SK-N-SH (cell line): ENCODE measurements around the gene LLGL1. TPM values are rescaled to one million over a fixed set of nuclear protein-coding genes. Genes with fewer than 3 reads are reported as not detected.
A peak's percentile ranks its signal among the peaks of the same experiment; 100 is the strongest.

Source experiments
- CTCF ChIA-PET: fragments of 300-600, 350-600 bp; formaldehyde crosslinking; extraction: SDS; loops from one replicate; lab custom pipeline; 2021; lab: Yijun Ruan, JAX
- POLR2A ChIA-PET: fragments of 350-600 bp; sonication (Branson Sonifier 250); formaldehyde crosslinking; extraction: SDS; loops from one replicate; lab custom pipeline; 2020; ENCODE audit warnings: antibody characterized with exemption, inconsistent platforms; lab: Yijun Ruan, JAX
- DNase-seq: peaks from one replicate; pipeline ENCODE4 v3.0.0; 2012
- H2AFZ ChIP-seq: fragments of 200-600 bp; sonication (generic); 2 replicates; pipeline ENCODE4 v1.8.1; 2016; ENCODE audit warnings: antibody characterized with exemption, mild to moderate bottlenecking, low read depth
- H3F3A ChIP-seq: fragments of 200-600 bp; sonication (generic); replicated peaks from 2 replicates; pipeline ENCODE3; 2016; ENCODE audit warnings: antibody characterized with exemption, mild to moderate bottlenecking; ENCODE audit not compliant: insufficient read depth
- H3K27ac ChIP-seq, 2 experiments: fragments of 200-500 bp in 1 of 2; fragments of 200-600 bp in 1 of 2; sonication (Bioruptor generic) in 1 of 2; sonication (generic), shearing (Covaris generic) in 1 of 2; 2 replicates each; pipeline versions ENCODE4 v1.5.1 to v1.6.1; 2014 to 2016; ENCODE audit warnings: low read depth in 2 of 2, inconsistent platforms in 1 of 2, low read length in 1 of 2, mild to moderate bottlenecking in 1 of 2, mixed read lengths in 1 of 2
- H3K27me3 ChIP-seq: fragments of 200-600 bp; sonication (generic), shearing (Covaris generic); 2 replicates; pipeline ENCODE4 v1.6.1; 2016; ENCODE audit warnings: mixed run types; ENCODE audit not compliant: insufficient read depth
- H3K36me3 ChIP-seq, 2 experiments: fragments of 200-500 bp in 1 of 2; fragments of 200-600 bp in 1 of 2; sonication (Bioruptor generic) in 1 of 2; sonication (generic) in 1 of 2; replicated peaks in 1 of 2; 2 replicates each; pipeline versions ENCODE3 to v1.5.1; 2014 to 2016; ENCODE audit warnings: low read length in 1 of 2, mild to moderate bottlenecking in 1 of 2; ENCODE audit not compliant: insufficient read depth in 2 of 2, control insufficient read depth in 1 of 2
- H3K4me1 ChIP-seq, 2 experiments: fragments of 200-500 bp in 1 of 2; fragments of 200-600 bp in 1 of 2; sonication (Bioruptor generic) in 1 of 2; sonication (generic), shearing (Covaris generic) in 1 of 2; 2 replicates each; pipeline versions ENCODE4 v1.5.1 to v1.6.1; 2014 to 2016; ENCODE audit warnings: low read depth in 1 of 2, low read length in 1 of 2, mixed run types in 1 of 2; ENCODE audit not compliant: insufficient read depth in 2 of 2, control insufficient read depth in 1 of 2
- H3K4me2 ChIP-seq: fragments of 200-600 bp; sonication (generic), shearing (Covaris generic); 2 replicates; pipeline ENCODE4 v1.6.1; 2017; ENCODE audit warnings: mixed run types
- H3K4me3 ChIP-seq, 2 experiments: fragments of 200-500 bp in 1 of 2; fragments of 200-600 bp in 1 of 2; sonication (Bioruptor generic) in 1 of 2; sonication (generic), shearing (Covaris generic) in 1 of 2; 2 replicates each; pipeline versions ENCODE4 v1.5.1 to v1.8.1; 2014 to 2016; ENCODE audit warnings: low read depth in 2 of 2, inconsistent platforms in 1 of 2, low read length in 1 of 2, mild to moderate bottlenecking in 1 of 2, mixed read lengths in 1 of 2, moderate library complexity in 1 of 2
- H3K79me2 ChIP-seq: fragments of 200-600 bp; sonication (generic); 2 replicates; pipeline ENCODE4 v1.8.1; 2017; ENCODE audit warnings: mild to moderate bottlenecking; ENCODE audit not compliant: insufficient read depth
- H3K9ac ChIP-seq: fragments of 200-600 bp; sonication (generic); 2 replicates; pipeline ENCODE4 v1.6.1; 2017; ENCODE audit warnings: mixed run types
- H3K9me2 ChIP-seq: fragments of 200-600 bp; sonication (generic); 2 replicates; pipeline ENCODE4 v1.6.1; 2017; ENCODE audit warnings: mixed run types
- H3K9me3 ChIP-seq: fragments of 200-600 bp; sonication (generic); 2 replicates; pipeline ENCODE4 v1.6.1; 2017; ENCODE audit warnings: mixed run types, mild to moderate bottlenecking, moderate library complexity
- H4K20me1 ChIP-seq: fragments of 200-600 bp; sonication (generic); 2 replicates; pipeline ENCODE4 v1.6.1; 2017; ENCODE audit warnings: mild to moderate bottlenecking, mixed run types; ENCODE audit not compliant: insufficient read depth
- CHD2 ChIP-seq: fragments of 150-350 bp; IDR thresholded peaks from 2 replicates; pipeline ENCODE4 v1.6.1; 2018; ENCODE audit warnings: low read length; ENCODE audit not compliant: partially characterized antibody
- EZH2phosphoT487 ChIP-seq: fragments of 200-600 bp; sonication (generic); IDR thresholded peaks from 2 replicates; pipeline ENCODE4 v1.6.1; 2017; ENCODE audit warnings: low read depth, mixed run types, mild to moderate bottlenecking, antibody characterized with exemption, moderate library complexity, borderline replicate concordance
- FOSL2 ChIP-seq: IDR thresholded peaks from 2 replicates; pipeline ENCODE4 v1.4.0; 2012; ENCODE audit warnings: low read depth, mild to moderate bottlenecking, moderate library complexity, borderline replicate concordance
- FOXM1 ChIP-seq: IDR thresholded peaks from 2 replicates; pipeline ENCODE4 v1.4.0; 2012; ENCODE audit warnings: low read depth, mild to moderate bottlenecking
- JUND ChIP-seq: IDR thresholded peaks from 2 replicates; pipeline ENCODE4 v1.4.0; 2012
- NRF1 ChIP-seq: IDR thresholded peaks from 2 replicates; pipeline ENCODE4 v1.6.1; 2012; ENCODE audit warnings: low read depth, mild to moderate bottlenecking, low read length
- RAD21 ChIP-seq: IDR thresholded peaks from 2 replicates; pipeline ENCODE4 v1.6.1; 2012; ENCODE audit warnings: mild to moderate bottlenecking, low read length
- RCOR1 ChIP-seq: fragments of 150-350 bp; IDR thresholded peaks from 2 replicates; pipeline ENCODE4 v1.6.1; 2017; ENCODE audit warnings: antibody characterized with exemption, low read length
- RFX5 ChIP-seq: IDR thresholded peaks from 2 replicates; pipeline ENCODE4 v1.6.1; 2012; ENCODE audit warnings: mild to moderate bottlenecking, improper control_type of control experiment, low read length
- SIN3A ChIP-seq: IDR thresholded peaks from 2 replicates; pipeline ENCODE4 v1.6.1; 2012; ENCODE audit warnings: low read depth, mild to moderate bottlenecking, low read length, moderate library complexity, borderline replicate concordance
- SMC3 ChIP-seq: IDR thresholded peaks from 2 replicates; pipeline ENCODE4 v1.6.1; 2012; ENCODE audit warnings: low read depth, low read length, improper control_type of control experiment
- TAF1 ChIP-seq: IDR thresholded peaks from 2 replicates; pipeline ENCODE4 v1.6.1; 2012; ENCODE audit warnings: low read depth, mild to moderate bottlenecking, low read length, moderate library complexity, borderline replicate concordance
- TCF12 ChIP-seq: IDR thresholded peaks from 2 replicates; pipeline ENCODE4 v1.4.0; 2012
- YY1 ChIP-seq: IDR thresholded peaks from 2 replicates; pipeline ENCODE4 v1.4.0; 2012; ENCODE audit warnings: low read depth, mild to moderate bottlenecking
- WGBS: methylation state at CpG from one replicate; pipeline ENCODE4 v1.1.6; 2017; ENCODE audit warnings: low lambda C conversion rate; 5-methylcytosine and 5-hydroxymethylcytosine counted together
- polyA plus RNA-seq, 3 experiments: library from polyadenylated mRNA; depleted of rRNA; stranded (reverse); fragments of >200 nt; gene quantifications; 2 replicates each; pipeline ENCODE4 v1.2.3, GENCODE V29; 2012
- TF ChIP-seq, protein P1 (sequence below): fragments of 200-600 bp; sonication (generic); IDR thresholded peaks from 2 replicates; pipeline ENCODE4 v1.6.1; 2017; ENCODE audit warnings: antibody characterized with exemption, mild to moderate bottlenecking, moderate library complexity
- TF ChIP-seq, protein P2 (sequence below): fragments of 150-350 bp; IDR thresholded peaks from 2 replicates; pipeline ENCODE4 v1.6.1; 2017; ENCODE audit warnings: antibody characterized with exemption, low read length, low read depth, borderline replicate concordance
- TF ChIP-seq, protein P3 (sequence below): IDR thresholded peaks from 2 replicates; pipeline ENCODE4 v1.4.0; 2012; ENCODE audit warnings: low read depth

The LLGL1 gene
- polyA plus RNA-seq, 1 of the 3 experiments (the other 2 are of a cell fraction), result 31.4 TPM

DNA sequence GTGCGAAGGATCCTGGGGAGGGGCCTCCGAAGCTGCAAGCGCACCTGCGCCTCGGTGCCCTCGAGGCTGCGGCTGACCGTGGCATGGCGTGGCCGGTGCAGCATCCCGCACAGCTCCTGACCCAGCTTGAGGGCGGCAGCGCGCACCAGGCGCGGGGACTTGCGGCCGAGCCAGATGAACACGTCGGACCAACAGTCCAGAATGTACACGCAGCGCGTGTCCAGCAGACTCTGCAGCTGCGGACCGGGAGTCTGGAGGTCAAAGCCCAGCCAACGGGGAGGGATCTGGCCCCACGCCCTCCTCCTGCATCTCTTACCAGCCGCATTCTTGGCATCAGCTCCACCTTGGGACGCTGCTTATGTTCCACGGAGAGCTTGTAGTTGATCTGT is 22.2 kb downstream of the LLGL1 start:
- no peak overlapping the region for H2AFZ ChIP-seq

DNA sequence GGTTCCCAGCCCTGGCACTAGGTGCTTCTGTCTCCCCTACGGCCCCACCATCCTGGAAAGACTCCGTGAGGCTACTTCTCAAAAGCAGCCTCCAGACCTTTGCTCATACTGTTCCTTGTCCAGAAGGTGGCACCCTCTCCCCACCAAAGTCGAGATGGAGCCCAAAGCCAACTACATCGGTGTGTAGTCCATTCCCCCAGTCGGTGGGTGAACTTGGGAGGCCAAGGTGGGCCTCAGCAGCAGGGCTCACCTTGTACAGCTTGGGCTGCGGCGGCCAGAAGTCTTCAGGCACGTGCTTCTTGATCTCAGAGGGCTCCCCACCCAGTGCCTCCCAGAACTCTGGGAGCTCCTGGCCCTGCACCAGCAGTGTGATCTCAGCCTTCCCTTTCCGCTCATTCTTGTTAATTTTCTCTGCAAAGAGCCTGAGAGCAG is 22.9 kb downstream of the LLGL1 start:
- Histone ChIP-seq H3K4me1 (no peaks in the 10 kb centered on the region), H3K4me2 (no peak overlapping the region), H4K20me1 (peaks cover 6% of the 10 kb centered on the region; the same call in 1 of the 2 replicates), H2AFZ (no peak overlapping the region), H3K9ac (no peak overlapping the region), H3K9me2 (no peaks in the 10 kb centered on the region), H3K4me3 (no peak overlapping the region; a peak in 1 of 4 replicates), H3F3A (peaks cover 14% of the 10 kb centered on the region), H3K27ac (no peak overlapping the region), H3K9me3 (no peaks in the 10 kb centered on the region), H3K79me2 (no peaks in the 10 kb centered on the region), H3K27me3 (no peaks in the 10 kb centered on the region), H3K36me3 (peaks cover 26 to 78% of the 10 kb centered on the region in 2 experiments)
- peak; percentile 45 for TF ChIP-seq SMC3
- peak; percentile 81 for TF ChIP-seq RAD21
- no peak for TF ChIP-seq YY1
- no peak for TF ChIP-seq JUND
- TF ChIP-seq, protein P1, sequence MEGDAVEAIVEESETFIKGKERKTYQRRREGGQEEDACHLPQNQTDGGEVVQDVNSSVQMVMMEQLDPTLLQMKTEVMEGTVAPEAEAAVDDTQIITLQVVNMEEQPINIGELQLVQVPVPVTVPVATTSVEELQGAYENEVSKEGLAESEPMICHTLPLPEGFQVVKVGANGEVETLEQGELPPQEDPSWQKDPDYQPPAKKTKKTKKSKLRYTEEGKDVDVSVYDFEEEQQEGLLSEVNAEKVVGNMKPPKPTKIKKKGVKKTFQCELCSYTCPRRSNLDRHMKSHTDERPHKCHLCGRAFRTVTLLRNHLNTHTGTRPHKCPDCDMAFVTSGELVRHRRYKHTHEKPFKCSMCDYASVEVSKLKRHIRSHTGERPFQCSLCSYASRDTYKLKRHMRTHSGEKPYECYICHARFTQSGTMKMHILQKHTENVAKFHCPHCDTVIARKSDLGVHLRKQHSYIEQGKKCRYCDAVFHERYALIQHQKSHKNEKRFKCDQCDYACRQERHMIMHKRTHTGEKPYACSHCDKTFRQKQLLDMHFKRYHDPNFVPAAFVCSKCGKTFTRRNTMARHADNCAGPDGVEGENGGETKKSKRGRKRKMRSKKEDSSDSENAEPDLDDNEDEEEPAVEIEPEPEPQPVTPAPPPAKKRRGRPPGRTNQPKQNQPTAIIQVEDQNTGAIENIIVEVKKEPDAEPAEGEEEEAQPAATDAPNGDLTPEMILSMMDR, result peak; percentile 72
- TF ChIP-seq RCOR1, result no peak
- peak; percentile 90 for DNase-seq
- CTCF ChIA-PET, result interaction anchor here (0.6 to 3.8 kb wide), 16 partner anchors 8 to 118 kb away, joined by 3 to 26 read pairs (median 4); partner anchors contain the start of genes FLII and LLGL1
- POLR2A ChIA-PET, result interaction anchor here (0.6 kb wide), 1 partner anchor 21 kb away, joined by 3 read pairs; no protein-coding TSS in a partner anchor
- 50% methylated on average over 8 of the region's 9 CpGs for WGBS

More for the DNA sequence above, 22.2 kb downstream of the LLGL1 start:
- Histone ChIP-seq H4K20me1 (peaks cover 6% of the 10 kb centered on the region; the same call in 1 of the 2 replicates), H3K36me3 (peaks cover 26 to 73% of the 10 kb centered on the region in 2 experiments), H3K27ac (no peak overlapping the region), H3K4me2 (no peak overlapping the region), H3K4me1 (no peaks in the 10 kb centered on the region), H3K79me2 (no peaks in the 10 kb centered on the region), H3K9ac (no peak overlapping the region), H3K4me3 (no peak overlapping the region), H3F3A (peaks cover 14% of the 10 kb centered on the region), H3K9me3 (no peaks in the 10 kb centered on the region), H3K27me3 (no peaks in the 10 kb centered on the region), H3K9me2 (no peaks in the 10 kb centered on the region)
- CTCF ChIA-PET, result interaction anchor here (0.6 to 3.8 kb wide), 9 partner anchors 10 to 31 kb away, joined by 3 to 26 read pairs (median 4); partner anchors contain the start of genes FLII and LLGL1
- TF ChIP-seq FOSL2 (no peak), NRF1 (no peak), RFX5 (no peak), EZH2phosphoT487 (no peak), RAD21 (no peak), TCF12 (no peak), SIN3A (no peak), JUND (no peak), FOXM1 (no peak), TAF1 (no peak), RCOR1 (no peak), CHD2 (no peak)
- TF ChIP-seq, protein P2, sequence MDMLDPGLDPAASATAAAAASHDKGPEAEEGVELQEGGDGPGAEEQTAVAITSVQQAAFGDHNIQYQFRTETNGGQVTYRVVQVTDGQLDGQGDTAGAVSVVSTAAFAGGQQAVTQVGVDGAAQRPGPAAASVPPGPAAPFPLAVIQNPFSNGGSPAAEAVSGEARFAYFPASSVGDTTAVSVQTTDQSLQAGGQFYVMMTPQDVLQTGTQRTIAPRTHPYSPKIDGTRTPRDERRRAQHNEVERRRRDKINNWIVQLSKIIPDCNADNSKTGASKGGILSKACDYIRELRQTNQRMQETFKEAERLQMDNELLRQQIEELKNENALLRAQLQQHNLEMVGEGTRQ, result no peak
- TF ChIP-seq, protein P3, sequence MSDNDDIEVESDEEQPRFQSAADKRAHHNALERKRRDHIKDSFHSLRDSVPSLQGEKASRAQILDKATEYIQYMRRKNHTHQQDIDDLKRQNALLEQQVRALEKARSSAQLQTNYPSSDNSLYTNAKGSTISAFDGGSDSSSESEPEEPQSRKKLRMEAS, result no peak
- DNase-seq, result no peak
- POLR2A ChIA-PET, result interaction anchor here (0.6 kb wide), 1 partner anchor 21 kb away, joined by 3 read pairs; no protein-coding TSS in a partner anchor
- 92% methylated on average over 24 of the region's 30 CpGs for WGBS
